ENCODE results near the gene SYNM. TPM values are rescaled to one million over a fixed set of nuclear protein-coding genes. Genes with fewer than 3 reads are reported as not detected.

The SYNM gene
- 1.1 TPM in 2 replicates for total RNA-seq
- long read RNA-seq: 0 reads

- Mint-ChIP-seq H3K27ac (no peak within 1 kb of the TSS), H3K9me3 (ENCODE audit: low read depth) (no peaks in the 10 kb centered on the region), H3K27me3 (peaks cover 67% of the 10 kb centered on the region), H3K4me3 (ENCODE audit: low read depth) (peak within 1 kb of the TSS; percentile 67), H3K4me1 (ENCODE audit: low read depth) (no peaks in the 10 kb centered on the region), H3K36me3 (ENCODE audit: insufficient read depth) (no peaks in the 10 kb centered on the region)
- DNase-seq (ENCODE audit: low spot score, unreplicated experiment): peak; percentile 73
- peak; percentile 93 for TF ChIP-seq CTCF (IDR thresholded peaks at IDR 0.05; ENCODE audit: unreplicated experiment)
Measured at GRCh38 chr15:99104788-99105513, at the start of gene SYNM. Gene SYNM, plus strand, starts transcription at chr15:99105080. Its CDS starts 120 bp downstream, at chr15:99105200.

GRCh38 chr15:99055555-99056134, 49.2 kb upstream of the SYNM start:
- no peak for TF ChIP-seq CTCF (IDR thresholded peaks at IDR 0.05; ENCODE audit: unreplicated experiment)
- DNase-seq (ENCODE audit: low spot score, unreplicated experiment): no peak
- Mint-ChIP-seq H3K4me3 (ENCODE audit: low read depth) (no peak overlapping the region), H3K9me3 (ENCODE audit: low read depth) (no peaks in the 10 kb centered on the region), H3K4me1 (ENCODE audit: low read depth) (peaks cover 2% of the 10 kb centered on the region), H3K36me3 (ENCODE audit: insufficient read depth) (no peaks in the 10 kb centered on the region), H3K27ac (no peak overlapping the region), H3K27me3 (peaks cover 21% of the 10 kb centered on the region)

- peaks cover 31% of the 10 kb centered on the region for H3K27me3 Mint-ChIP-seq
- no peak overlapping the region for H3K27ac Mint-ChIP-seq
- peaks cover 2% of the 10 kb centered on the region for H3K4me1 Mint-ChIP-seq (ENCODE audit: low read depth)
- no peak overlapping the region for H3K4me3 Mint-ChIP-seq (ENCODE audit: low read depth)
- H3K36me3 Mint-ChIP-seq (ENCODE audit: insufficient read depth): no peaks in the 10 kb centered on the region
- no peaks in the 10 kb centered on the region for H3K9me3 Mint-ChIP-seq (ENCODE audit: low read depth)
- no peak for DNase-seq (ENCODE audit: low spot score, unreplicated experiment)
- no peak for TF ChIP-seq CTCF (IDR thresholded peaks at IDR 0.05; ENCODE audit: unreplicated experiment)
Measured at GRCh38 chr15:99057020-99057419, 47.9 kb upstream of the SYNM start.

- DNase-seq (ENCODE audit: low spot score, unreplicated experiment): no peak
- TF ChIP-seq CTCF (IDR thresholded peaks at IDR 0.05; ENCODE audit: unreplicated experiment): no peak
- H3K4me3 Mint-ChIP-seq (ENCODE audit: low read depth): peak overlapping the region; percentile 79
Measured at GRCh38 chr15:99057697-99058420, 47.0 kb upstream of the SYNM start.

GRCh38 chr15:99058421-99058870, 46.4 kb upstream of the SYNM start:
- Mint-ChIP-seq H3K36me3 (ENCODE audit: insufficient read depth) (no peaks in the 10 kb centered on the region), H3K9me3 (ENCODE audit: low read depth) (no peaks in the 10 kb centered on the region), H3K4me3 (ENCODE audit: low read depth) (peak overlapping the region; percentile 79), H3K4me1 (ENCODE audit: low read depth) (peaks cover 2% of the 10 kb centered on the region), H3K27me3 (peaks cover 43% of the 10 kb centered on the region), H3K27ac (peak overlapping the region; percentile 81)
- no peak for DNase-seq (ENCODE audit: low spot score, unreplicated experiment)
- TF ChIP-seq CTCF (IDR thresholded peaks at IDR 0.05; ENCODE audit: unreplicated experiment): no peak

More at GRCh38 chr15:99057697-99058420, 47.0 kb upstream of the SYNM start:
- peaks cover 2% of the 10 kb centered on the region for H3K4me1 Mint-ChIP-seq (ENCODE audit: low read depth)
- H3K27ac Mint-ChIP-seq: peak overlapping the region; percentile 45
- no peaks in the 10 kb centered on the region for H3K36me3 Mint-ChIP-seq (ENCODE audit: insufficient read depth)
- H3K9me3 Mint-ChIP-seq (ENCODE audit: low read depth): no peaks in the 10 kb centered on the region
- H3K27me3 Mint-ChIP-seq: peaks cover 39% of the 10 kb centered on the region

All from progenitor cell of endocrine pancreas (in vitro differentiated cells).